Lower leg skin (tissue), 4 donors: ENCODE data around the gene FGF10. TPM values are rescaled to one million over a fixed set of nuclear protein-coding genes. Genes with fewer than 3 reads are reported as not detected.

Source experiments
- DNase-seq, 2 donors: peaks; one replicate each; pipeline ENCODE4 v3.0.0-alpha.2; 2019; ENCODE audit warnings: low spot score in 2 of 2
- H3K4me3 ChIP-seq: fragments of 200-600 bp; sonication (generic); 2 replicates; pipeline ENCODE4 v1.5.1; 2017; ENCODE audit warnings: mild to moderate bottlenecking, low read depth; ENCODE audit not compliant: poor library complexity, severe bottlenecking
- CTCF ChIP-seq, 3 donors: fragments of 450-650 bp; IDR thresholded peaks; one replicate each; pipeline ENCODE4 v1.5.1; 2016; ENCODE audit warnings: antibody characterized with exemption in 3 of 3, mild to moderate bottlenecking in 3 of 3, moderate library complexity in 2 of 3
- POLR2A ChIP-seq, 2 donors: fragments of 450-650 bp; IDR thresholded peaks; one replicate each; pipeline ENCODE4 v1.6.1; 2016 to 2017; ENCODE audit warnings: antibody characterized with exemption in 2 of 2, mild to moderate bottlenecking in 1 of 2, moderate library complexity in 1 of 2
- WGBS, 2 donors: methylation state at CpG; one replicate each; pipeline ENCODE4 v1.1.5; 2018; 5-methylcytosine and 5-hydroxymethylcytosine counted together
- intact Hi-C: fragments of 100-400 bp; cut with DNase I; formaldehyde crosslinking; loops from one replicate; pipeline ENCODE4 v1.15.0; 2023; ENCODE audit warnings: low total_unique reads
- total RNA-seq, 4 donors: library from RNA; depleted of rRNA; stranded (reverse); fragments of >200 nt; gene quantifications; one replicate each; pipeline ENCODE4 v1.1.0, GENCODE V29; 2016

FGF10 gene
- total RNA-seq, 4 donors from 2014 or later: 0.17 to 3.8 (median 1.7) TPM

GRCh38 chr5:44396312-44396711, 7.1 kb upstream of the FGF10 start:
- TF ChIP-seq CTCF (IDR thresholded peaks at IDR 0.05) (no peak), POLR2A (IDR thresholded peaks at IDR 0.05) (no peak)
- no peak overlapping the region for H3K4me3 ChIP-seq
- intact Hi-C loops: no loop called here
- DNase-seq: no peak
- WGBS, 2 donors: 91 to 94% methylated on average over 3 of the region's 3 CpGs

GRCh38 chr5:44390351-44390750, 1.1 kb upstream of the FGF10 start:
- TF ChIP-seq POLR2A (IDR thresholded peaks at IDR 0.05) (no peak), CTCF (IDR thresholded peaks at IDR 0.05) (no peak)
- 47 to 52% methylated on average over 2 of the region's 2 CpGs for WGBS, 2 donors
- H3K4me3 ChIP-seq: no peak overlapping the region
- no peak for DNase-seq
- intact Hi-C loops: no loop called here

- intact Hi-C loops: no loop called here
- WGBS, 2 donors: 10 to 18% methylated on average over 5 of the region's 5 CpGs
- no peak for DNase-seq
- H3K4me3 ChIP-seq: no peak overlapping the region
- TF ChIP-seq CTCF (IDR thresholded peaks at IDR 0.05): no peak
- no peak for TF ChIP-seq POLR2A (IDR thresholded peaks at IDR 0.05)
Observed at GRCh38 chr5:44389823-44390143, 563 bp upstream of the FGF10 start.

- peak in 1 of 2 donors; percentile 80 for DNase-seq
- TF ChIP-seq POLR2A (IDR thresholded peaks at IDR 0.05) (no peak), CTCF (IDR thresholded peaks at IDR 0.05) (no peak)
- 2 to 3% methylated on average over 26 to 27 of the region's 27 CpGs for WGBS, 2 donors
Observed at GRCh38 chr5:44388321-44389089, 715 bp downstream of the FGF10 start.

GRCh38 chr5:44387921-44388320, 1.3 kb downstream of the FGF10 start:
- WGBS, 2 donors: 2 to 6% methylated on average over 11 of the region's 11 CpGs
- DNase-seq: no peak
- intact Hi-C loops: no loop called here
- TF ChIP-seq CTCF (IDR thresholded peaks at IDR 0.05) (no peak), POLR2A (IDR thresholded peaks at IDR 0.05) (no peak)
- H3K4me3 ChIP-seq: no peak overlapping the region

More at GRCh38 chr5:44388321-44389089, 715 bp downstream of the FGF10 start:
- peak overlapping the region; percentile 13 for H3K4me3 ChIP-seq
- intact Hi-C loops: no loop called here

- intact Hi-C loops: no loop called here
- WGBS, 2 donors: 7 to 16% methylated on average over 3 of the region's 3 CpGs
- TF ChIP-seq POLR2A (IDR thresholded peaks at IDR 0.05) (no peak), CTCF (IDR thresholded peaks at IDR 0.05) (no peak)
- DNase-seq: no peak
- no peak overlapping the region for H3K4me3 ChIP-seq
Observed at GRCh38 chr5:44387406-44387805, 1.8 kb downstream of the FGF10 start.
